Colonic mucosa (tissue), 4 donors: ENCODE results near the gene ANKRD36B. TPM values are rescaled to one million over a fixed set of nuclear protein-coding genes. Genes with fewer than 3 reads are reported as not detected.
"Not testable (repeated sequence)": the region's sequence is repeated elsewhere in the genome, so short reads cannot be mapped to it uniquely, and the experiment has no call there.

Source experiments
- DNase-seq: peaks from one replicate; pipeline ENCODE4 v3.0.0-alpha.2; 2020
- H3K27ac ChIP-seq: fragments of 200-600 bp; one replicate; pipeline ENCODE4 v1.8.0; 2021
- H3K27me3 ChIP-seq: fragments of 200-600 bp; one replicate; pipeline ENCODE4 v1.8.0; 2021
- H3K36me3 ChIP-seq: fragments of 200-600 bp; one replicate; pipeline ENCODE4 v1.8.0; 2021
- H3K4me1 ChIP-seq: fragments of 200-600 bp; one replicate; pipeline ENCODE4 v1.8.0; 2021; ENCODE audit warnings: mild to moderate bottlenecking
- H3K4me3 ChIP-seq: fragments of 200-600 bp; one replicate; pipeline ENCODE4 v1.8.0; 2021
- H3K9ac ChIP-seq, 2 donors: one replicate each; pipeline ENCODE4 v1.7.0; 2013; ENCODE audit warnings: control low read depth in 2 of 2, low read depth in 2 of 2, low read length in 2 of 2
- H3K9me3 ChIP-seq: fragments of 200-600 bp; one replicate; pipeline ENCODE4 v1.8.0; 2021
- CTCF ChIP-seq: fragments of 200-600 bp; IDR thresholded peaks from one replicate; pipeline ENCODE4 v1.8.0; 2022; ENCODE audit warnings: antibody characterized with exemption, mild to moderate bottlenecking
- intact Hi-C: fragments of 100-400 bp; cut with DNase I; formaldehyde crosslinking; loops from one replicate; pipeline ENCODE4 v1.14.1; 2022
- total RNA-seq, 2 donors: library from RNA; stranded (reverse); fragmentation: NEBNext Ultra II Directional in 1 of 2; extraction: Animal tissue kit (Norgen Biotek cat#: 25700) in 1 of 2; gene quantifications; one replicate each; pipeline ENCODE4 v1.2.1, GENCODE V29; 2021
- donor health status: healthy.
- donor health status: DM: no; HTN: no; CAD: no.
- donor health status: DM: no; HTN: no; CAD: no.

ANKRD36B gene
- total RNA-seq, 2 donors from 2014 or later: 13.6 to 17.5 TPM

- Histone ChIP-seq H3K4me1 (no peaks in the 10 kb centered on the region), H3K9ac (no peak overlapping the region), H3K4me3 (no peak overlapping the region), H3K9me3 (no peaks in the 10 kb centered on the region), H3K27me3 (no peaks in the 10 kb centered on the region), H3K36me3 (no peaks in the 10 kb centered on the region), H3K27ac (no peak overlapping the region)
- TF ChIP-seq CTCF: no peak
- intact Hi-C loops: no loop called here
- DNase-seq: no peak
Observed at GRCh38 chr2:97546711-97547110, 43.0 kb downstream of the ANKRD36B start.

GRCh38 chr2:97544911-97545310 is 44.8 kb downstream of the ANKRD36B start:
- intact Hi-C loops, H3K9me3 ChIP-seq: not testable (repeated sequence)

GRCh38 chr2:97525904-97526303 is 63.8 kb downstream of the ANKRD36B start:
- H3K4me3 ChIP-seq, H3K27me3 ChIP-seq, H3K9me3 ChIP-seq, H3K9ac ChIP-seq, H3K4me1 ChIP-seq, intact Hi-C loops, H3K36me3 ChIP-seq, H3K27ac ChIP-seq, DNase-seq: not testable (repeated sequence)

More at GRCh38 chr2:97544911-97545310, 44.8 kb downstream of the ANKRD36B start:
- H3K27ac ChIP-seq, H3K36me3 ChIP-seq, H3K9ac ChIP-seq, DNase-seq, H3K4me3 ChIP-seq, H3K27me3 ChIP-seq, H3K4me1 ChIP-seq: not testable (repeated sequence)

- H3K27ac ChIP-seq, H3K9me3 ChIP-seq, intact Hi-C loops: not testable (repeated sequence)
Observed at GRCh38 chr2:97523816-97524215, 65.9 kb downstream of the ANKRD36B start.

GRCh38 chr2:97522916-97523555 is 66.6 kb downstream of the ANKRD36B start:
- H3K4me3 ChIP-seq, H3K9me3 ChIP-seq, intact Hi-C loops, H3K27me3 ChIP-seq, H3K9ac ChIP-seq, H3K4me1 ChIP-seq, DNase-seq, H3K36me3 ChIP-seq, H3K27ac ChIP-seq: not testable (repeated sequence)

More at GRCh38 chr2:97523816-97524215, 65.9 kb downstream of the ANKRD36B start:
- not testable (repeated sequence) for H3K36me3 ChIP-seq, H3K4me3 ChIP-seq, DNase-seq, H3K27me3 ChIP-seq, H3K4me1 ChIP-seq, H3K9ac ChIP-seq

GRCh38 chr2:97495651-97496050 is 94.0 kb downstream of the ANKRD36B start:
- H3K27me3 ChIP-seq, H3K4me1 ChIP-seq, H3K27ac ChIP-seq, H3K9ac ChIP-seq, H3K4me3 ChIP-seq, DNase-seq, H3K36me3 ChIP-seq, intact Hi-C loops, H3K9me3 ChIP-seq: not testable (repeated sequence)

GRCh38 chr2:97490141-97490540 is 99.5 kb downstream of the ANKRD36B start:
- H3K36me3 ChIP-seq, H3K27ac ChIP-seq, H3K4me1 ChIP-seq, H3K9ac ChIP-seq, H3K4me3 ChIP-seq, H3K9me3 ChIP-seq, H3K27me3 ChIP-seq, intact Hi-C loops: not testable (repeated sequence)
- DNase-seq: peak; percentile 19

Other genes with a start within 250 kb of the ANKRD36B start
- 100 to 1,000 TPM; 633 to 720 TPM for gene COX5B, start 56.2 kb upstream of the ANKRD36B start, total RNA-seq
- 10 to 100 TPM; 71.3 to 82.9 TPM for gene ACTR1B, start 74.2 kb upstream of the ANKRD36B start, total RNA-seq
- gene C2orf92, start 79.8 kb upstream of the ANKRD36B start, total RNA-seq: 1 to 10 TPM; 4.6 to 5.0 TPM
- 1 to 10 TPM; 2.2 to 3.4 TPM for gene ZAP70, start 123.7 kb upstream of the ANKRD36B start, total RNA-seq